ENCODE measurements around the gene GRIN1.

- TF ChIP-seq, protein P1, sequence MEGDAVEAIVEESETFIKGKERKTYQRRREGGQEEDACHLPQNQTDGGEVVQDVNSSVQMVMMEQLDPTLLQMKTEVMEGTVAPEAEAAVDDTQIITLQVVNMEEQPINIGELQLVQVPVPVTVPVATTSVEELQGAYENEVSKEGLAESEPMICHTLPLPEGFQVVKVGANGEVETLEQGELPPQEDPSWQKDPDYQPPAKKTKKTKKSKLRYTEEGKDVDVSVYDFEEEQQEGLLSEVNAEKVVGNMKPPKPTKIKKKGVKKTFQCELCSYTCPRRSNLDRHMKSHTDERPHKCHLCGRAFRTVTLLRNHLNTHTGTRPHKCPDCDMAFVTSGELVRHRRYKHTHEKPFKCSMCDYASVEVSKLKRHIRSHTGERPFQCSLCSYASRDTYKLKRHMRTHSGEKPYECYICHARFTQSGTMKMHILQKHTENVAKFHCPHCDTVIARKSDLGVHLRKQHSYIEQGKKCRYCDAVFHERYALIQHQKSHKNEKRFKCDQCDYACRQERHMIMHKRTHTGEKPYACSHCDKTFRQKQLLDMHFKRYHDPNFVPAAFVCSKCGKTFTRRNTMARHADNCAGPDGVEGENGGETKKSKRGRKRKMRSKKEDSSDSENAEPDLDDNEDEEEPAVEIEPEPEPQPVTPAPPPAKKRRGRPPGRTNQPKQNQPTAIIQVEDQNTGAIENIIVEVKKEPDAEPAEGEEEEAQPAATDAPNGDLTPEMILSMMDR (conservative IDR thresholded peaks at IDR 0.05; ENCODE audit: low read length) = peak; percentile 44; the same call in 1 of the 2 replicates
- no peak for TF ChIP-seq EZH2phosphoT487 (IDR thresholded peaks at IDR 0.05; ENCODE audit: borderline replicate concordance, low read depth, low read length)
Measured at GRCh38 chr9:137115394-137116026, 23.4 kb upstream of the GRIN1 start.
